IMR-90 (cell line): ENCODE data around the gene RLF. TPM values are rescaled to one million over a fixed set of nuclear protein-coding genes. Genes with fewer than 3 reads are reported as not detected.

Experiments
- ATAC-seq: fragments of 200-7000 bp; cut with Tn5 transposase; 2 replicates; pipeline ENCODE4 v1.9.1; 2020; ENCODE audit warnings: low read depth, mild to moderate bottlenecking, moderate library complexity
- BruUV-seq: library from RNA; stranded (reverse); fragments of 400-500 nt; replicated peaks from 2 replicates; lab custom pipeline; 2021; lab: Mats Ljungman, UMichigan
- CTCF ChIA-PET: fragments of 300-600 bp; formaldehyde crosslinking; extraction: SDS; loops from one replicate; lab custom pipeline; 2021; ENCODE audit warnings: antibody characterized with exemption; lab: Yijun Ruan, JAX
- POLR2A ChIA-PET: fragments of 300-600 bp; sonication (Branson Sonifier 250); formaldehyde crosslinking; loops from one replicate; lab custom pipeline; 2022; ENCODE audit warnings: antibody characterized with exemption; ENCODE audit not compliant: unreplicated experiment; lab: Charles Lee
- DNase-seq: peaks from one replicate; pipeline ENCODE4 v3.0.0; 2013
- H2AFZ ChIP-seq: replicated peaks from 2 replicates; pipeline ENCODE3; 2013; ENCODE audit warnings: low read length, mild to moderate bottlenecking; ENCODE audit not compliant: poor library complexity
- H2AK5ac ChIP-seq: 2 replicates; pipeline ENCODE4 v1.6.1; 2013; ENCODE audit warnings: low read depth, low read length, inconsistent platforms
- H2AK9ac ChIP-seq: replicated peaks from 2 replicates; pipeline ENCODE3; 2013; ENCODE audit warnings: mild to moderate bottlenecking, low read depth, low read length, moderate library complexity; ENCODE audit not compliant: poor library complexity
- H2BK120ac ChIP-seq: 2 replicates; pipeline ENCODE4 v1.6.1; 2013; ENCODE audit warnings: low read depth, low read length, inconsistent platforms
- H2BK15ac ChIP-seq: 3 replicates; pipeline ENCODE4 v1.6.1; 2013; ENCODE audit warnings: low read depth, low read length, inconsistent platforms
- H2BK20ac ChIP-seq: 2 replicates; pipeline ENCODE4 v1.6.1; 2013; ENCODE audit warnings: low read depth, mild to moderate bottlenecking, inconsistent platforms, low read length, moderate library complexity
- H2BK5ac ChIP-seq: 2 replicates; pipeline ENCODE4 v1.6.1; 2013; ENCODE audit warnings: mild to moderate bottlenecking, low read depth, low read length, inconsistent platforms; ENCODE audit not compliant: poor library complexity, severe bottlenecking
- H3K14ac ChIP-seq: replicated peaks from 2 replicates; pipeline ENCODE4 v1.6.1; 2013; ENCODE audit warnings: low read depth, low read length, inconsistent platforms
- H3K18ac ChIP-seq: 2 replicates; pipeline ENCODE4 v1.6.1; 2013; ENCODE audit warnings: low read depth, low read length, control low read depth
- H3K23ac ChIP-seq: 2 replicates; pipeline ENCODE4 v1.6.1; 2013; ENCODE audit warnings: low read depth, low read length, inconsistent platforms
- H3K27ac ChIP-seq: 2 replicates; pipeline ENCODE4 v1.5.1; 2013; ENCODE audit warnings: mild to moderate bottlenecking, control low read depth, low read length; ENCODE audit not compliant: insufficient read depth
- H3K27me3 ChIP-seq: 2 replicates; pipeline ENCODE4 v1.6.1; 2013; ENCODE audit warnings: low read length; ENCODE audit not compliant: control insufficient read depth, insufficient read depth
- H3K36me3 ChIP-seq: 2 replicates; pipeline ENCODE4 v1.6.1; 2013; ENCODE audit warnings: low read length, mixed read lengths; ENCODE audit not compliant: control insufficient read depth, insufficient read depth
- H3K4ac ChIP-seq: 2 replicates; pipeline ENCODE4 v1.6.1; 2013; ENCODE audit warnings: low read depth, low read length, inconsistent platforms
- H3K4me1 ChIP-seq: 2 replicates; pipeline ENCODE4 v1.6.1; 2013; ENCODE audit warnings: low read length, mixed read lengths; ENCODE audit not compliant: control insufficient read depth, insufficient read depth
- H3K4me2 ChIP-seq: 2 replicates; pipeline ENCODE4 v1.6.1; 2013; ENCODE audit warnings: low read depth, mild to moderate bottlenecking, control low read depth, low read length, moderate library complexity
- H3K4me3 ChIP-seq: 2 replicates; pipeline ENCODE4 v1.5.1; 2013; ENCODE audit warnings: low read depth, mild to moderate bottlenecking, control low read depth, low read length, moderate library complexity; ENCODE audit not compliant: insufficient read depth
- H3K56ac ChIP-seq: 2 replicates; pipeline ENCODE4 v1.6.1; 2013; ENCODE audit warnings: low read length, inconsistent platforms; ENCODE audit not compliant: insufficient read depth; ENCODE audit errors: extremely low read depth
- H3K79me1 ChIP-seq, 2 experiments: 2 replicates each; pipeline ENCODE4 v1.6.1; 2013; ENCODE audit warnings: low read length in 2 of 2, inconsistent platforms in 1 of 2, low read depth in 1 of 2
- H3K9ac ChIP-seq: 2 replicates; pipeline ENCODE4 v1.6.1; 2013; ENCODE audit warnings: low read depth, low read length, control low read depth
- H3K9me1 ChIP-seq: 2 replicates; pipeline ENCODE4 v1.6.1; 2013; ENCODE audit warnings: low read length, inconsistent platforms; ENCODE audit not compliant: insufficient read depth
- H3K9me3 ChIP-seq: 2 replicates; pipeline ENCODE4 v1.6.1; 2013; ENCODE audit warnings: low read length; ENCODE audit not compliant: control insufficient read depth, insufficient read depth
- H4K20me1 ChIP-seq: 2 replicates; pipeline ENCODE4 v1.6.1; 2013; ENCODE audit warnings: low read length, inconsistent platforms; ENCODE audit not compliant: insufficient read depth
- H4K5ac ChIP-seq: 2 replicates; pipeline ENCODE4 v1.6.1; 2013; ENCODE audit warnings: mild to moderate bottlenecking, low read depth, low read length, control low read depth
- H4K8ac ChIP-seq, 2 experiments: 2 replicates each; pipeline ENCODE4 v1.6.1; 2013; ENCODE audit warnings: low read depth in 2 of 2, low read length in 2 of 2, control low read depth in 1 of 2, inconsistent platforms in 1 of 2
- H4K91ac ChIP-seq: 2 replicates; pipeline ENCODE4 v1.6.1; 2013; ENCODE audit warnings: low read depth, low read length, inconsistent platforms; ENCODE audit not compliant: insufficient read depth
- BHLHE40 ChIP-seq: fragments of 150-350 bp; IDR thresholded peaks from 2 replicates; pipeline ENCODE4 v1.6.1; 2016; ENCODE audit warnings: mild to moderate bottlenecking, low read depth, low read length
- CEBPB ChIP-seq: IDR thresholded peaks from 2 replicates; pipeline ENCODE4 v1.6.1; 2012; ENCODE audit warnings: low read depth, low read length, improper control_type of control experiment
- CHD1 ChIP-seq: IDR thresholded peaks from 2 replicates; pipeline ENCODE4 v1.6.1; 2012; ENCODE audit warnings: low read depth, low read length, improper control_type of control experiment
- FOS ChIP-seq: fragments of 150-350 bp; IDR thresholded peaks from 2 replicates; pipeline ENCODE4 v1.6.1; 2016; ENCODE audit warnings: low read depth, low read length
- MAFK ChIP-seq: IDR thresholded peaks from 2 replicates; pipeline ENCODE4 v1.6.1; 2012; ENCODE audit warnings: low read depth, low read length, improper control_type of control experiment
- MAZ ChIP-seq: IDR thresholded peaks from 2 replicates; pipeline ENCODE4 v1.6.1; 2012; ENCODE audit warnings: low read depth, mild to moderate bottlenecking, low read length, improper control_type of control experiment, moderate library complexity, borderline replicate concordance
- MXI1 ChIP-seq: IDR thresholded peaks from 2 replicates; pipeline ENCODE4 v1.6.1; 2012; ENCODE audit warnings: low read depth, mild to moderate bottlenecking, low read length, moderate library complexity, borderline replicate concordance
- NFE2L2 ChIP-seq: fragments of 150-350 bp; IDR thresholded peaks from 2 replicates; pipeline ENCODE4 v1.6.1; 2016; ENCODE audit warnings: low read depth, mild to moderate bottlenecking, low read length
- POLR2A ChIP-seq: IDR thresholded peaks from 2 replicates; pipeline ENCODE4 v1.6.1; 2012; ENCODE audit warnings: mild to moderate bottlenecking, low read depth, low read length
- RAD21 ChIP-seq: IDR thresholded peaks from 2 replicates; pipeline ENCODE4 v1.6.1; 2012; ENCODE audit warnings: low read length, improper control_type of control experiment
- RCOR1 ChIP-seq: IDR thresholded peaks from 2 replicates; pipeline ENCODE4 v1.6.1; 2012; ENCODE audit warnings: mild to moderate bottlenecking, low read length, improper control_type of control experiment; ENCODE audit not compliant: insufficient replicate concordance
- RFX5 ChIP-seq: IDR thresholded peaks from 2 replicates; pipeline ENCODE4 v1.8.0; 2012; ENCODE audit warnings: low read depth, mild to moderate bottlenecking, low read length, moderate library complexity
- SMC3 ChIP-seq: fragments of 150-350 bp; IDR thresholded peaks from 2 replicates; pipeline ENCODE4 v1.6.1; 2016; ENCODE audit warnings: low read depth, mild to moderate bottlenecking, antibody characterized with exemption, low read length, moderate library complexity
- dilution Hi-C: fragments of 300-500 bp; cut with HindIII; formaldehyde crosslinking; loops from one replicate; pipeline ENCODE4 v1.14.3; 2018; ENCODE audit warnings: low sequenced_read_pairs; ENCODE audit not compliant: unreplicated experiment
- in situ Hi-C: fragments of 300-500 bp; cut with MboI; formaldehyde crosslinking; loops from 3 replicates; pipeline ENCODE4 v1.14.3; 2019; ENCODE audit warnings: low sequenced_read_pairs, inconsistent platforms, mixed read lengths
- intact Hi-C: fragments of 100-400 bp; cut with micrococcal nuclease; formaldehyde crosslinking; loops from 2 replicates; pipeline ENCODE4 v1.10.0; 2022
- polyA plus RNA-seq, 3 experiments: library from polyadenylated mRNA; depleted of rRNA; stranded (reverse); fragments of >200 nt; gene quantifications; 2 replicates each; pipeline ENCODE4 v1.2.3, GENCODE V29; 2012; ENCODE audit warnings: low replicate concordance in 1 of 3
- total RNA-seq: library from RNA; depleted of rRNA; stranded (reverse); fragments of >200 nt; gene quantifications from 2 replicates; pipeline ENCODE4 v1.2.3, GENCODE V29; 2012
- TF ChIP-seq, protein P1 (sequence below): fragments of 150-350 bp; IDR thresholded peaks from 2 replicates; pipeline ENCODE4 v1.6.1; 2017; ENCODE audit warnings: mild to moderate bottlenecking, antibody characterized with exemption, low read length, low read depth
- TF ChIP-seq, protein P2 (sequence below): fragments of 150-350 bp; IDR thresholded peaks from 2 replicates; pipeline ENCODE4 v1.6.1; 2016; ENCODE audit warnings: low read depth, mild to moderate bottlenecking, low read length, moderate library complexity, borderline replicate concordance
- TF ChIP-seq, protein P3 (sequence below): conservative IDR thresholded peaks from 2 replicates; pipeline ENCODE4 v1.5.1; 2012; ENCODE audit warnings: mild to moderate bottlenecking, low read depth, low read length, improper control_type of control experiment

RLF gene
- total and polyA plus RNA-seq, 2 of the 4 experiments (the other 2 are of a cell fraction), result 4.4 to 29.8 TPM

DNA sequence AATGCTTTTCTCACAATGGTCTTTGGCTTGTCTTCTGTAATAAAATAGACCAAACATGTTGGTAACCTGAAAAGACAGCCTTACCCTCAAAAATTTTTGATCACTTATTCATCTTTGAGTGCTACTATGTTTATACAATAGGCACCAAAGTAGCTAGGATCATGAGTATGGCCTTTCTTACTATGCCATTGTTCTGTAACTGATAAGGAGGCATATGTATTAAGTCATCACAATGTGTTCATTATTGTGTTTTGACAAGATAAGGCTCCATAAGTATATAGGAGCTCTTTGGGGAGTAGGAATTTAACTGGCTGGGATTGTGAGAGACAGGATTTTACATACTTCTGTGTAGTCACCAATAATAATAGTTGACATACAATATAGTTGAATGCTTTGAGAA is 87.2 kb downstream of the RLF start:
- Histone ChIP-seq H3K14ac (no peak overlapping the region), H3K27me3 (no peaks in the 10 kb centered on the region), H3K36me3 (no peaks in the 10 kb centered on the region), H2BK20ac (no peak overlapping the region), H2AK5ac (no peak overlapping the region), H3K9me3 (no peaks in the 10 kb centered on the region), H3K79me1 (no peaks in the 10 kb centered on the region), H2BK120ac (no peak overlapping the region), H3K56ac (no peak overlapping the region), H2BK15ac (no peak overlapping the region), H4K8ac (no peak overlapping the region), H4K20me1 (no peaks in the 10 kb centered on the region), H3K9ac (no peak overlapping the region), H3K4ac (no peak overlapping the region), H3K4me3 (no peak overlapping the region), H4K5ac (no peak overlapping the region), H3K9me1 (no peaks in the 10 kb centered on the region), H2AFZ (no peak overlapping the region), H3K27ac (no peak overlapping the region), H4K91ac (no peak overlapping the region), H2BK5ac (no peak overlapping the region), H3K18ac (no peak overlapping the region), H2AK9ac (no peak overlapping the region), H3K4me2 (no peak overlapping the region), H3K4me1 (no peaks in the 10 kb centered on the region), H3K23ac (no peak overlapping the region)
- BruUV-seq, result no TSS peak
- ChIA-PET POLR2A (no interaction called here), CTCF (no interaction called here)
- intact Hi-C loops (no loop called here), dilution Hi-C loops (no loop called here), in situ Hi-C loops (no loop called here)
- DNase-seq (peak; percentile 13), ATAC-seq (no peak)
- TF ChIP-seq, protein P1, sequence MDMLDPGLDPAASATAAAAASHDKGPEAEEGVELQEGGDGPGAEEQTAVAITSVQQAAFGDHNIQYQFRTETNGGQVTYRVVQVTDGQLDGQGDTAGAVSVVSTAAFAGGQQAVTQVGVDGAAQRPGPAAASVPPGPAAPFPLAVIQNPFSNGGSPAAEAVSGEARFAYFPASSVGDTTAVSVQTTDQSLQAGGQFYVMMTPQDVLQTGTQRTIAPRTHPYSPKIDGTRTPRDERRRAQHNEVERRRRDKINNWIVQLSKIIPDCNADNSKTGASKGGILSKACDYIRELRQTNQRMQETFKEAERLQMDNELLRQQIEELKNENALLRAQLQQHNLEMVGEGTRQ, result no peak
- no peak for TF ChIP-seq POLR2A
- TF ChIP-seq, protein P2, sequence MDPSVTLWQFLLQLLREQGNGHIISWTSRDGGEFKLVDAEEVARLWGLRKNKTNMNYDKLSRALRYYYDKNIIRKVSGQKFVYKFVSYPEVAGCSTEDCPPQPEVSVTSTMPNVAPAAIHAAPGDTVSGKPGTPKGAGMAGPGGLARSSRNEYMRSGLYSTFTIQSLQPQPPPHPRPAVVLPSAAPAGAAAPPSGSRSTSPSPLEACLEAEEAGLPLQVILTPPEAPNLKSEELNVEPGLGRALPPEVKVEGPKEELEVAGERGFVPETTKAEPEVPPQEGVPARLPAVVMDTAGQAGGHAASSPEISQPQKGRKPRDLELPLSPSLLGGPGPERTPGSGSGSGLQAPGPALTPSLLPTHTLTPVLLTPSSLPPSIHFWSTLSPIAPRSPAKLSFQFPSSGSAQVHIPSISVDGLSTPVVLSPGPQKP, result no peak
- TF ChIP-seq RAD21, result no peak
- TF ChIP-seq MAFK, result no peak
- TF ChIP-seq MAZ, result no peak
- TF ChIP-seq MXI1, result no peak
- no peak for TF ChIP-seq RFX5
- TF ChIP-seq CHD1, result no peak
- TF ChIP-seq BHLHE40, result no peak
- TF ChIP-seq FOS, result no peak
- TF ChIP-seq, protein P3, sequence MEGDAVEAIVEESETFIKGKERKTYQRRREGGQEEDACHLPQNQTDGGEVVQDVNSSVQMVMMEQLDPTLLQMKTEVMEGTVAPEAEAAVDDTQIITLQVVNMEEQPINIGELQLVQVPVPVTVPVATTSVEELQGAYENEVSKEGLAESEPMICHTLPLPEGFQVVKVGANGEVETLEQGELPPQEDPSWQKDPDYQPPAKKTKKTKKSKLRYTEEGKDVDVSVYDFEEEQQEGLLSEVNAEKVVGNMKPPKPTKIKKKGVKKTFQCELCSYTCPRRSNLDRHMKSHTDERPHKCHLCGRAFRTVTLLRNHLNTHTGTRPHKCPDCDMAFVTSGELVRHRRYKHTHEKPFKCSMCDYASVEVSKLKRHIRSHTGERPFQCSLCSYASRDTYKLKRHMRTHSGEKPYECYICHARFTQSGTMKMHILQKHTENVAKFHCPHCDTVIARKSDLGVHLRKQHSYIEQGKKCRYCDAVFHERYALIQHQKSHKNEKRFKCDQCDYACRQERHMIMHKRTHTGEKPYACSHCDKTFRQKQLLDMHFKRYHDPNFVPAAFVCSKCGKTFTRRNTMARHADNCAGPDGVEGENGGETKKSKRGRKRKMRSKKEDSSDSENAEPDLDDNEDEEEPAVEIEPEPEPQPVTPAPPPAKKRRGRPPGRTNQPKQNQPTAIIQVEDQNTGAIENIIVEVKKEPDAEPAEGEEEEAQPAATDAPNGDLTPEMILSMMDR, result no peak
- TF ChIP-seq CEBPB, result no peak
- no peak for TF ChIP-seq RCOR1
- TF ChIP-seq SMC3, result no peak
- no peak for TF ChIP-seq NFE2L2
